Tibial nerve (tissue), 4 donors: ENCODE measurements around the gene LIN52. TPM values are rescaled to one million over a fixed set of nuclear protein-coding genes. Genes with fewer than 3 reads are reported as not detected.

ENCODE experiments used
- DNase-seq, 2 donors: peaks; one replicate each; pipeline ENCODE4 v3.0.0-alpha.2; 2019; ENCODE audit warnings: low spot score in 2 of 2
- H3K27ac ChIP-seq, 4 donors: fragments of 200-600 bp; sonication (generic) in 3 of 4; one replicate each; pipeline ENCODE4 v1.5.1; 2017 to 2019; ENCODE audit warnings: mild to moderate bottlenecking in 1 of 4
- H3K27me3 ChIP-seq, 2 donors: fragments of 200-600 bp; sonication (generic) in 1 of 2; one replicate each; pipeline versions ENCODE4 v1.5.1 to v1.6.0; 2017 to 2019
- H3K36me3 ChIP-seq, 3 donors: fragments of 200-600 bp; sonication (generic); one replicate each; pipeline ENCODE4 v1.5.1; 2018 to 2019
- H3K4me1 ChIP-seq, 4 donors: fragments of 200-600 bp; sonication (generic) in 3 of 4; one replicate each; pipeline ENCODE4 v1.5.1; 2017 to 2019
- H3K4me3 ChIP-seq, 4 donors: fragments of 200-600 bp; sonication (generic) in 3 of 4; one replicate each; pipeline ENCODE4 v1.5.1; 2017 to 2019; ENCODE audit warnings: mild to moderate bottlenecking in 1 of 4, moderate library complexity in 1 of 4
- H3K9me3 ChIP-seq, 4 donors: fragments of 200-600 bp; sonication (generic) in 3 of 4; one replicate each; pipeline ENCODE4 v1.5.1; 2017 to 2019
- EP300 ChIP-seq, 2 donors: sonication (generic); formaldehyde crosslinking; IDR thresholded peaks; one replicate each; pipeline ENCODE4 v1.6.1; 2017; ENCODE audit warnings: antibody characterized with exemption in 2 of 2, mild to moderate bottlenecking in 1 of 2
- POLR2A ChIP-seq, 2 donors: fragments of 450-650 bp; IDR thresholded peaks; one replicate each; pipeline ENCODE4 v1.6.1; 2017; ENCODE audit warnings: antibody characterized with exemption in 2 of 2, mild to moderate bottlenecking in 2 of 2, moderate library complexity in 2 of 2
- WGBS, 2 donors: methylation state at CpG; one replicate each; pipeline ENCODE4 v1.1.5; 2018; 5-methylcytosine and 5-hydroxymethylcytosine counted together
- total RNA-seq, 4 donors: library from RNA; depleted of rRNA; stranded (reverse); fragments of >200 nt; gene quantifications; one replicate each; pipeline ENCODE4 v1.1.0, GENCODE V29; 2016
- TF ChIP-seq, protein P1 (sequence below), 5 experiments: fragments of 200-600 bp in 3 of 5; fragments of 450-650 bp in 2 of 5; sonication (generic) in 3 of 5; IDR thresholded peaks; one replicate each; pipeline ENCODE4 v1.5.1; 2016 to 2019; ENCODE audit warnings: antibody characterized with exemption in 5 of 5, mild to moderate bottlenecking in 3 of 5, moderate library complexity in 2 of 5

LIN52 gene
- total RNA-seq, 4 donors from 2014 or later, result 10.2 to 15.7 (median 12.7) TPM

GRCh38 chr14:74239848-74240793 is 155.4 kb downstream of the LIN52 start:
- Histone ChIP-seq H3K4me3 (peak overlapping the region in 2 of 4 donors; percentile 30 to 31), H3K4me1 (peaks cover 0 to 31% (median 16%) of the 10 kb centered on the region in 4 donors), H3K27ac (no peak overlapping the region), H3K27me3 (peaks cover 17 to 80% of the 10 kb centered on the region in 2 donors), H3K9me3 (no peaks in the 10 kb centered on the region), H3K36me3 (no peaks in the 10 kb centered on the region)
- no peak for DNase-seq
- TF ChIP-seq, protein P1, sequence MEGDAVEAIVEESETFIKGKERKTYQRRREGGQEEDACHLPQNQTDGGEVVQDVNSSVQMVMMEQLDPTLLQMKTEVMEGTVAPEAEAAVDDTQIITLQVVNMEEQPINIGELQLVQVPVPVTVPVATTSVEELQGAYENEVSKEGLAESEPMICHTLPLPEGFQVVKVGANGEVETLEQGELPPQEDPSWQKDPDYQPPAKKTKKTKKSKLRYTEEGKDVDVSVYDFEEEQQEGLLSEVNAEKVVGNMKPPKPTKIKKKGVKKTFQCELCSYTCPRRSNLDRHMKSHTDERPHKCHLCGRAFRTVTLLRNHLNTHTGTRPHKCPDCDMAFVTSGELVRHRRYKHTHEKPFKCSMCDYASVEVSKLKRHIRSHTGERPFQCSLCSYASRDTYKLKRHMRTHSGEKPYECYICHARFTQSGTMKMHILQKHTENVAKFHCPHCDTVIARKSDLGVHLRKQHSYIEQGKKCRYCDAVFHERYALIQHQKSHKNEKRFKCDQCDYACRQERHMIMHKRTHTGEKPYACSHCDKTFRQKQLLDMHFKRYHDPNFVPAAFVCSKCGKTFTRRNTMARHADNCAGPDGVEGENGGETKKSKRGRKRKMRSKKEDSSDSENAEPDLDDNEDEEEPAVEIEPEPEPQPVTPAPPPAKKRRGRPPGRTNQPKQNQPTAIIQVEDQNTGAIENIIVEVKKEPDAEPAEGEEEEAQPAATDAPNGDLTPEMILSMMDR (IDR thresholded peaks at IDR 0.05), result no peak
- TF ChIP-seq EP300 (IDR thresholded peaks at IDR 0.05) (peak in 1 of 2 donors; percentile 76), POLR2A (IDR thresholded peaks at IDR 0.05) (no peak)
- 4% methylated on average over 63 to 79 of the region's 94 CpGs for WGBS, 2 donors

DNA sequence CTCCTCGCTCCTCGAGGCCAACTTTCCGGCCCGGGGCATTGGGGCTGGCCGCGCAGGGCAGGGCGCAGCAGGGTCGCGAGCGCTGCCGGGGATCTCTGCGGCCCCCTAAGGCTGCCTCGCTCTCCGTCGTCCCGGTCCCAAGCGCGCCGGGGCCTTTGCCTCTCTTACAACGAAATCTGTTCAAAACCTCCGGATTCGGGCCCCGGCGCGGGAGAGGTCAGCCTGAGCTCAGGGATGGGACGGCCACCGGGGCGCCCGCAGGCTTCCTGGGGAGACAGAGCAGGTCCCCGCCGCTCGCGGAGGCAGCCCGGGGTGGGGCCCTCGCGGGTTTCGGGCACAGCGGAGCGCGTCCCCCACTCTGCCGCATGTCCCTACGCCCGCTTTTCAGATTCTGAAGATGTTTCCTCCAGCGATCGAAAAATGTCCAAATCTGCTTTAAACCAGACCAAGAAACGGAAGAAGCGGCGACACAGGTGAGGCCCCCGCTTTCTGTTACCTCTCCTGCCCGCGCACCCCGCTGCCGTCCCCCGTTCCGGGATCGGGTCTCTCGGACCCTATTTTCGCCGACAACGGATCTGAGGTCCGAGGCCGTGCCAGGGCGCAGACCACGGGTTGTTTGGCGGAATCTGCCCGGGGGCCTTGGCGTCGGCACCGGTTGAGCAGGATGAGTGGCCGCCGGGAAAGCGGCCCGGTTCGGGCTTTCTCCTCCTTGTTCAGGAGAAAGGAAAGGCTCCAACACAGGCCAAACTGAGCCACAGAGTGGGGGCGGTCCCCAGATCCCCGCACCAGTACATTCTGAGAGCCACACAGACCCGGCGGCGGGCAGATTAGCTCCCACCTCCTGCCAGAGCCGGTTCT is 156.3 kb downstream of the LIN52 start:
- H3K4me1 ChIP-seq, result peaks cover 0 to 31% (median 16%) of the 10 kb centered on the region in 4 donors
- WGBS, 2 donors, result 2 to 4% methylated on average over 56 to 75 of the region's 80 CpGs
- H3K9me3 ChIP-seq, result no peaks in the 10 kb centered on the region
- TF ChIP-seq EP300 (IDR thresholded peaks at IDR 0.05) (peak in 1 of 2 donors; percentile 58), POLR2A (IDR thresholded peaks at IDR 0.05) (no peak)
- TF ChIP-seq, protein P1 (IDR thresholded peaks at IDR 0.05), result no peak
- H3K36me3 ChIP-seq, result no peaks in the 10 kb centered on the region
- H3K27me3 ChIP-seq, result peaks cover 17 to 86% of the 10 kb centered on the region in 2 donors
- peak overlapping the region in 2 of 4 donors; percentile 30 to 31 for H3K4me3 ChIP-seq
- no peak overlapping the region for H3K27ac ChIP-seq
- no peak for DNase-seq

GRCh38 chr14:74241652-74242017 is 156.9 kb downstream of the LIN52 start:
- H3K4me3 ChIP-seq, result peak overlapping the region in 1 of 4 donors; percentile 30
- 7 to 8% methylated on average over 14 of the region's 14 CpGs for WGBS, 2 donors

DNA sequence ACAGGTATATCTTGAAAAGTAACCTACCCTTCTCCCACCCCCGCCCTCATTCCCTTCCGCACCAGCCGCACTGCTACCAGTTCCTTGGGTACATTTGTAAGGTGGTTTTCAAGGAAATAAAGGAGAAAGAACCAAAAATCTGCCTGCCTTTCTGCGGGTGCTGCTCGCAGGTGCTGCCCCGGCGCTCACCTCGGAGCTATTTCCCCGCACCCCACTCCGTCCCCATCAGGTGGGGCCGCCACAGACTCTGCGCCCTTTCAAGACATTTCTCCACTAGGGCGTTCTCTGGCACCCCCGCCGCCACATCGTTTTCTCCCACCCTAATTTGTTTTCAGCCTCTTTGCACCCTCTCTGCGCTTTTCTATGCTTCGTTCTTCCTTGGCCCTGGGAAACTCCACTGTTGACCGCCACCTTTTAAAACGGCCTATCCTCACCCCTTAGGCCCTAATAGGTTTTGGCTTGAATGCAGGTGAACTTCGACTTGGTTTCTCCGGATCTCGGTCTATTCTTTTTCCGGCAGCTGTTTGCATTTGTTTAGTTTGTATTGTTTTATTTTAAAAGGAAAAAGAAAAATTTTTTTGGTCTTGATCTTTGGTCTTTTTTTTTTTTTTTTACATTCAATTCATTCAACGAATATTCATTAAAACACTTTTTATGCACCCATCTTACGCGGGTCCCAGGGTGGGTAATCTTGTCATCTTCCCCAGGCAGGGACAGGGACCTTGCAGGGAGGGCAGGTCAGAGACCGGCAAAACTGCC is 157.4 kb downstream of the LIN52 start:
- Histone ChIP-seq H3K27ac (no peak overlapping the region), H3K4me1 (peaks cover 0 to 31% (median 16%) of the 10 kb centered on the region in 4 donors), H3K27me3 (peaks cover 17 to 95% of the 10 kb centered on the region in 2 donors), H3K36me3 (no peaks in the 10 kb centered on the region), H3K4me3 (no peak overlapping the region), H3K9me3 (no peaks in the 10 kb centered on the region)
- WGBS, 2 donors, result 12% methylated on average over 28 of the region's 28 CpGs
- DNase-seq, result no peak
- TF ChIP-seq EP300 (IDR thresholded peaks at IDR 0.05) (peak in 1 of 2 donors; percentile 9), POLR2A (IDR thresholded peaks at IDR 0.05) (no peak)

More at GRCh38 chr14:74241652-74242017, 156.9 kb downstream of the LIN52 start:
- TF ChIP-seq, protein P1 (IDR thresholded peaks at IDR 0.05), result no peak
- TF ChIP-seq POLR2A (IDR thresholded peaks at IDR 0.05), result no peak
- no peak for TF ChIP-seq EP300 (IDR thresholded peaks at IDR 0.05)
- Histone ChIP-seq H3K27ac (no peak overlapping the region), H3K9me3 (no peaks in the 10 kb centered on the region), H3K27me3 (peaks cover 17 to 93% of the 10 kb centered on the region in 2 donors), H3K36me3 (no peaks in the 10 kb centered on the region), H3K4me1 (peaks cover 0 to 31% (median 16%) of the 10 kb centered on the region in 4 donors)
- DNase-seq, result no peak

GRCh38 chr14:74242780-74243042 is 158.0 kb downstream of the LIN52 start:
- H3K27me3 ChIP-seq, result peaks cover 17 to 96% of the 10 kb centered on the region in 2 donors
- 48% methylated on average over 4 of the region's 4 CpGs for WGBS, 2 donors
- TF ChIP-seq EP300 (IDR thresholded peaks at IDR 0.05) (no peak), POLR2A (IDR thresholded peaks at IDR 0.05) (no peak)
- TF ChIP-seq, protein P1 (IDR thresholded peaks at IDR 0.05), result no peak

More at GRCh38 chr14:74242780-74243042, 158.0 kb downstream of the LIN52 start:
- H3K27ac ChIP-seq, result no peak overlapping the region
- H3K9me3 ChIP-seq, result no peaks in the 10 kb centered on the region
- H3K4me1 ChIP-seq, result peaks cover 0 to 31% (median 16%) of the 10 kb centered on the region in 4 donors
- no peak overlapping the region for H3K4me3 ChIP-seq
- no peak for DNase-seq
- H3K36me3 ChIP-seq, result no peaks in the 10 kb centered on the region
